GM19372 (cell line): Measurements from ENCODE around the gene PTPN22.

ENCODE experiments used
- ATAC-seq: cut with Tn5 transposase; IDR thresholded peaks from one replicate; pipeline ENCODE4 v1.9.1; 2021; ENCODE audit warnings: mild to moderate bottlenecking, low read depth, moderate library complexity; ENCODE audit not compliant: unreplicated experiment

Gene PTPN22

GRCh38 chr1:113887402-113888175 is 16.1 kb upstream of the PTPN22 start, which contains the start of gene BCL2L15:
Gene BCL2L15 (minus strand): TSS chr1:113887581. CDS start chr1:113887375, 206 bp downstream.
- no peak for ATAC-seq

- ATAC-seq: no peak
Observed at GRCh38 chr1:113886417-113887401, 15.2 kb upstream of the PTPN22 start.

GRCh38 chr1:113881661-113882060 is 10.1 kb upstream of the PTPN22 start:
- ATAC-seq: no peak

GRCh38 chr1:113879739-113880038 is 8.2 kb upstream of the PTPN22 start:
- no peak for ATAC-seq

GRCh38 chr1:113876176-113876575 is 4.7 kb upstream of the PTPN22 start:
- ATAC-seq: no peak

- ATAC-seq: no peak
Observed at GRCh38 chr1:113875714-113876113, 4.2 kb upstream of the PTPN22 start.

GRCh38 chr1:113874012-113874879 is 2.7 kb upstream of the PTPN22 start:
- no peak for ATAC-seq

GRCh38 chr1:113872219-113872935 is 865 bp upstream of the PTPN22 start:
- ATAC-seq: peak; percentile 9

GRCh38 chr1:113870778-113871177 is 734 bp downstream of the PTPN22 start:
- ATAC-seq: no peak

- no peak for ATAC-seq
Observed at GRCh38 chr1:113868387-113869083, 3.0 kb downstream of the PTPN22 start.

GRCh38 chr1:113861641-113862040 is 9.9 kb downstream of the PTPN22 start:
- ATAC-seq: no peak

GRCh38 chr1:113860891-113861290 is 10.6 kb downstream of the PTPN22 start:
- ATAC-seq: no peak

- ATAC-seq: peak; percentile 85
Observed at GRCh38 chr1:113859478-113860175, 11.9 kb downstream of the PTPN22 start.

GRCh38 chr1:113858982-113859381 is 12.5 kb downstream of the PTPN22 start:
- no peak for ATAC-seq

GRCh38 chr1:113858418-113858817 is 13.1 kb downstream of the PTPN22 start:
- ATAC-seq: no peak

GRCh38 chr1:113857776-113858175 is 13.7 kb downstream of the PTPN22 start:
- no peak for ATAC-seq

GRCh38 chr1:113856401-113856790 is 15.1 kb downstream of the PTPN22 start:
- no peak for ATAC-seq

- ATAC-seq: no peak
Observed at GRCh38 chr1:113855630-113856400, 15.7 kb downstream of the PTPN22 start.
